Measurements from ENCODE around the gene ACTRT2.

GRCh38 chr1:2978691-2979190, 42.5 kb upstream of the ACTRT2 start:
- TF ChIP-seq CTCF (IDR thresholded peaks at IDR 0.05; ENCODE audit: borderline replicate concordance, extremely low read depth, low read length, poor library complexity, severe bottlenecking) (no peak), EZH2 (IDR thresholded peaks at IDR 0.05; ENCODE audit: borderline replicate concordance, low read depth, low read length, severe bottlenecking) (no peak)
